ENCODE results near the gene ANKZF1.
A peak's percentile ranks its signal among the peaks of the same experiment; 100 is the strongest.
"Not testable (repeated sequence)": the region's sequence is repeated elsewhere in the genome, so short reads cannot be mapped to it uniquely, and the experiment has no call there.

The ANKZF1 gene

GRCh38 chr2:219254590-219255201, 25.1 kb downstream of the ANKZF1 start:
- no peak for DNase-seq (ENCODE audit: low spot score)

GRCh38 chr2:219258942-219259341, 29.3 kb downstream of the ANKZF1 start:
- DNase-seq (ENCODE audit: low spot score) = not testable (repeated sequence)

GRCh38 chr2:219261024-219261855, 31.6 kb downstream of the ANKZF1 start:
- DNase-seq (ENCODE audit: low spot score) = no peak

- DNase-seq (ENCODE audit: low spot score) = no peak
These were observed 36.6 kb downstream of the ANKZF1 start for GRCh38 chr2:219266232-219266631.

- no peak for DNase-seq (ENCODE audit: low spot score)
These were observed 37.3 kb downstream of the ANKZF1 start for GRCh38 chr2:219266886-219267285.

- no peak for DNase-seq (ENCODE audit: low spot score)
These were observed 38.7 kb downstream of the ANKZF1 start for GRCh38 chr2:219268294-219268693.

GRCh38 chr2:219269362-219270054, 39.9 kb downstream of the ANKZF1 start:
- DNase-seq (ENCODE audit: low spot score) = no peak

GRCh38 chr2:219270055-219270372, 40.4 kb downstream of the ANKZF1 start:
- DNase-seq (ENCODE audit: low spot score) = no peak

- no peak for DNase-seq (ENCODE audit: low spot score)
These were observed 41.4 kb downstream of the ANKZF1 start for GRCh38 chr2:219271021-219271420.

GRCh38 chr2:219272356-219272755, 42.8 kb downstream of the ANKZF1 start:
- no peak for DNase-seq (ENCODE audit: low spot score)

- DNase-seq (ENCODE audit: low spot score) = no peak
These were observed 43.4 kb downstream of the ANKZF1 start for GRCh38 chr2:219272995-219273394.

- DNase-seq (ENCODE audit: low spot score) = no peak
These were observed 44.3 kb downstream of the ANKZF1 start for GRCh38 chr2:219273937-219274336.

GRCh38 chr2:219274361-219274921, 44.8 kb downstream of the ANKZF1 start:
- peak; percentile 84 for DNase-seq (ENCODE audit: low spot score)

GRCh38 chr2:219277703-219278654, 48.4 kb downstream of the ANKZF1 start:
- peak; percentile 78 for DNase-seq (ENCODE audit: low spot score)

GRCh38 chr2:219278655-219279150, 49.1 kb downstream of the ANKZF1 start:
- no peak for DNase-seq (ENCODE audit: low spot score)

GRCh38 chr2:219279151-219279915, 49.7 kb downstream of the ANKZF1 start, which contains the start of gene DNAJB2:
DNAJB2 (plus strand) TSS chr2:219279366; CDS start chr2:219279834, 468 bp downstream.
- peak; percentile 99 for DNase-seq (ENCODE audit: low spot score)

- DNase-seq (ENCODE audit: low spot score) = no peak
These were observed 50.4 kb downstream of the ANKZF1 start for GRCh38 chr2:219279916-219280516.

GRCh38 chr2:219280651-219281050, 51.0 kb downstream of the ANKZF1 start:
- no peak for DNase-seq (ENCODE audit: low spot score)

GRCh38 chr2:219281588-219281987, 52.0 kb downstream of the ANKZF1 start:
- no peak for DNase-seq (ENCODE audit: low spot score)

- DNase-seq (ENCODE audit: low spot score) = no peak
These were observed 52.8 kb downstream of the ANKZF1 start for GRCh38 chr2:219282375-219282774.
